ENCODE results near the gene LUC7L3.

LUC7L3 gene

GRCh38 chr17:50763716-50764475 lies 44.5 kb downstream of the LUC7L3 start:
- no peak for DNase-seq

DNA sequence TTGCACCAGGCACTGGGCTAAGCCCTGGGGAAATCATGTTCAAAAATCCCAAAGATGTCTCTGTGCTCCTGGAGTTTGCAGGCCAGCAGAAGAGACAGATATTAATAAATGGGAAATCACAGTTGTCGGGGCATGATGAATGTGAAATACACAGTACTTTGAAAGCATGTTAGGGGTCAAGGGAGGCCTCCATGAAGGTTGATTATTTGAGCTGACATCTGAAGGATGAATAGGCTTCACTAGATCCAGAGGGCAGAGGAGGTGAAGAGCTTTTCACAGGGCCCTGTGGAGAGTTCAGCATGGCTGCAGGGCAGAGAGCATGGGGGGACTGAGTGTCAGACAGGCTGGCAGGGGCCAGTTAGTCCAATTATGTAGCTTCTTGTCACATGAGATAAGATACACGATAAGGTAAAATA lies 45.3 kb downstream of the LUC7L3 start:
- no peak for DNase-seq

- no peak for DNase-seq
Observed at GRCh38 chr17:50765454-50766221, 46.2 kb downstream of the LUC7L3 start.

DNA sequence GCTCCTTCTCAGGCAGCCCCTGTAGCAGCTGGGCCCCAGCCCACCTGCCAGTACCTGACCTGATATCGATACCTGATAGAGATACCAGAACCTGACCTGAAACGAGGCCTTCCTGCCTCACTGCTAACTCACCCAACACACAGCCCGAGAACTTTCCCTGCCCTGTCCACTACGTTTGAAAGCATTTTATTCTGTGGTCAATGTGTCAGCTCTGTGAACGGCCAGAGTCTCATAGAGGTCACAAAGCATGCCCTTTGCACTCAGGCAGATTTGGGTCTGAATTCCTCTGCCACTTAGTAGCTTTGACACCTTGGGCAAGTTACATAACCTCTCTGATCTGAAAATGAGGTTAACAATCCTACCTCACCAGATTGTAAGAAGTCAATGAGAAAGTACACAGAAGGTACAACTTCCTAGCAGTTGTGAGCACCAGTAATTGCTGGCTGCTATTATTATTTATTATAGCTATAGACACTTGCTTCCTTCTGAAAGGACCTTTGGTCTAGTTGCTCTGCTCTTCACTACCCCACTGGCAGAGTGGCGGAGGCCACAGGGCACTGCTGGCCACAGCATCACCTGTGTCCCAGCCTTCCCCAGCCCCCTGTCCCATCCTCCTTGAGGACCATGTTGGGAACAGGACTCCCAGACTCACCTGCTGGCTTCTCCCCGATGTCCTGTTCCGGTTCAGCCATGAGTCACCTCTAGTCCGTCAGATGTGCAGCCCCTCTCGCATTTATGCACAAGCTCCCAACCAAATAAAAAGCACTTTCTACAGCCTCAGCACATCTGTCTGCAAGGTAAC lies 47.0 kb downstream of the LUC7L3 start:
- no peak for DNase-seq

DNA sequence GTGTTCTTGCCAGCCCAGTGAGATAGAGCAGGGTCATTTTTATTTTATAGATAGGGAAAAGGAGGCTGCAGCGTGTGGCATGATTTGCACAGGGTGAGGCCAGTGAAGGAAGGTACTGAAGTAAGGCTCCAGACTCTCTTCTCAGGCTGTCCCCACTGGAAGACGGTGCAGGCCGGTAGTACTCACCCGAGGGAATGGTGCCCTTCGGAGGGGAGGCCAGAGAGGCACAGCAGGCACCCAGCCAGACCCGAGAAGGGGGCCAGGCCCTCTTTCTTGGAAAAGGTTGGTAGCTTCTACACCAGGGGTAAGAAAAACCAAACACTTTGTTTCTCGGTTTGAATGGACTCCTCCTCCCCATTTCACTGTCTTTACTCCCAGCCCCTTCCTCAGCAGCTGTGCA lies 47.6 kb downstream of the LUC7L3 start:
- DNase-seq: no peak

- DNase-seq: no peak
Observed at GRCh38 chr17:50767446-50767845, 48.0 kb downstream of the LUC7L3 start, which contains the start of gene ANKRD40CL. Gene ANKRD40CL, minus strand, starts transcription at chr17:50767518. Its CDS starts 605 bp downstream, at chr17:50766913.

DNA sequence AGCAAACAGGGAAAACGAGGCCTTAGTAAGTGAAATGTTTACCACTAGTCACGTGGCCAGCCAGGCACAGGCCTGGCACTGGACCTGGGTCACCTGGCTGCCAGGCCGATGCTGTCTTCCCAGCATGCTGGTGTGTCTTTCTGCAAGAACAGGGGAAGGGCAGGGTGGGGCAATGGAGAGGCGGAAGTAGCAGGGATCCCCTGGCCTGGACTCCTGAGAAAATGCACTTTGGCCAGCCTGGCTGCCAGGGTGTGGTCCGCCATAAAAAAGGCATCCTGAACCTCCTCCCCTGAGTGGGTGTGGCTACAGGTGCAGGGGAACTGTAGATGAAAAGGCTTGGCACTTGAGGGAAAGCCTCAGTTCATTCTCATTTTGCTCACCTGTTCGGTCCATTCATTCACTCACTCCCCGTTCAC lies 49.0 kb downstream of the LUC7L3 start:
- DNase-seq: no peak

- no peak for DNase-seq
Observed at GRCh38 chr17:50769884-50770283, 50.5 kb downstream of the LUC7L3 start.

DNA sequence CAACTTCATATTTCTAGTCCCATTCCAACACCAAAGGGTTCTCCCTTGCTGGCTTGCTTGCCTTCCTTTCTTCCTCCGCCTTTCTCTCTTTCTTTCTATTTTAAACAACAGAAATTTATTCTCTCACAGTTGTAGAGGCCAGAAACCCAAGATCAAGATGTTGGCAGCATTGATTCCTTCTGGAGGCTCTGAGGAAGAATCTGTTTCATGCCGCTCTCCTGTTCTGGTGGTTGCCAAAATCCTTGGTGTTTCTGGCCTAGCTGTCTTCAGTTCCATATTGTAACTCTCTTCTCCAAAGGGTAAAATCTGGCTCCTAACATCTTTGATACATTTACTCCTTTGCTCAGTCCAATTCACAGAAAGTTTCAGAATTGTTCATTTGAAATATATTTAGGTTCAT lies 50.9 kb downstream of the LUC7L3 start:
- no peak for DNase-seq

DNA sequence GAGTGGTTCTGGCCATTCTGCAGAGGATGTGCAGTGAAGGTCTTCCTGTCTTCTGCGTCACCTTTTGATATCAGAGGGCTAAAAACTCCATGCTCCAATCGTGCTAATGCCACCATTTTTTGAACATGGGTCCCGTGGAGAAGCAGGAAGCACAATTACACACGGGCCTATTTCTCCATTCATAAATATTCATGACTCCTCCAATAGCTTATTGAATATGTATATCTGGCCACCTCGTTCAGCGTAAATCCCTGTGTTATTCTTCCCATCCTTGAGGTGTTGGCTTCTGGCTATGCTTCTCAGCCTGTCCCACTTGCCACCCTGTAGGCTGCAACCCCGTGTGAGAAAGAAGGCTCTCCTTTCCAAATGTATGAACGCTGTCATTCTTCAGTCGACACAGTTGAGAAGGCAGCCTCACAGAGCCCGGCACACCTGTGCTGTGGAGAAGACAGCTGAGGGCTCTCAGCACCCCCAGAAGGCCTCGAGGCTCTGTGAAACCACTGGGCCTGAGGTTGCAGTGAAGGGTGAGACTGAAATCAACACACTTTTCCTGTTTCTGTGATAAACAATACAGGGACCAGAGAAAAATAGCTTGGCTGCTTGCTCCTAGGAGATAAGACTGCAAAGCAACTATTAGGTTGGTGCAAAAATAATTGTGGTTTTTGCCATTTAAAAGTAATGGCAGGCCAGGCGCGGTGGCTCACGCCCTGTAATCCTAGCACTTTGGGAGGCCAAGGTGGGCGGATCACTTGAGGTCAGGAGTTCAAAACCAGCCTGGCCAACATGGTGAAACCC lies 52.8 kb downstream of the LUC7L3 start:
- no peak for DNase-seq

GRCh38 chr17:50774225-50774803 lies 54.9 kb downstream of the LUC7L3 start:
- DNase-seq: no peak

DNA sequence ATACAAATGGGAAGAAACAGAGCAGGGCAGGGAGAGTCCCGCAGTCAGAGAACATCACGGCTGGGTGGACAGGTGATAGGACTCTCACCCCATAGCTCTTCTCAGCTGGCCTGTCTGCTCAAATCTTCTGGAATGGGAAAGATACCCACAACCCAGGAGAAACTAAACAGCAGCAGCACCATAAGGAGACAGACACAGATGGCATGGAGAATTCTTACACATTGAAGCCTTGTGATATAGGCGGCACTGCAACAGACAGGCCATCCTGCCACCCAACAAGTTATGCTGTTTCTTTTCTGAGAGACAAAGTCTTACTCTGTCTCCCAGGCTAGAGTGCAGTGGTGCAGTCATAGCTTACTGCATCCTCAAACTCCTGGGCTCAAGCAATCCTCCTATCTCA lies 56.5 kb downstream of the LUC7L3 start:
- no peak for DNase-seq

- no peak for DNase-seq
Observed at GRCh38 chr17:50778471-50778870, 59.1 kb downstream of the LUC7L3 start.

- no peak for DNase-seq
Observed at GRCh38 chr17:50778988-50779387, 59.6 kb downstream of the LUC7L3 start.

DNA sequence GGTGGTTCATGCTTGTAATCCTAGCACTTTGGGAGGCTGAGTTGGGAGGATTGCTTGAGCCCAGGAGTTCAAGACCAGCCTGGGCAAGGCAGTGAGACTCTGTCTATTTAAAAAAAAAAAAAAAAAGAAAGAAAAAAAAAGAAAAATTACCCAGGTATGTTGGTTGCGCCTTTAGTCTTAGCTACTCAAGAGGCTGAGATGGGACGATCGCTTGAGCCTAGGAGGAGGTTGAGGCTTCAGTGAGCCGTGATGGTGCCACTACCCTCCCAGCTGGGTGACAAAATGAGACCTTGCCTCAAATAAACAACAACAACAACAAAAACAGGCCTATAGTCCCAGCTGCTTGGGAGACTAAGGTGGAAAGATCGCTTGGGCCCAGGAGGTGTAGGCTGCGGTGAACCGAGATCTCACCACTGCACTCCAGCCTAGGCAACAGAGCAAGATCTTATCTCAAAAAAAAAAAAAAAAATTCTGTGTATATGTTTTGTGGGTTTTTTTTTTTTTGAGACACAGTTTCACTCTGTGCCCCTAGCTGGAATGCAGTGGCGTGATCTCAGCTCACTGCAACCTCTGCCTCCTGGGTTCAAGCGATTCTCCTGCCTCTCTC lies 60.4 kb downstream of the LUC7L3 start:
- no peak for DNase-seq

DNA sequence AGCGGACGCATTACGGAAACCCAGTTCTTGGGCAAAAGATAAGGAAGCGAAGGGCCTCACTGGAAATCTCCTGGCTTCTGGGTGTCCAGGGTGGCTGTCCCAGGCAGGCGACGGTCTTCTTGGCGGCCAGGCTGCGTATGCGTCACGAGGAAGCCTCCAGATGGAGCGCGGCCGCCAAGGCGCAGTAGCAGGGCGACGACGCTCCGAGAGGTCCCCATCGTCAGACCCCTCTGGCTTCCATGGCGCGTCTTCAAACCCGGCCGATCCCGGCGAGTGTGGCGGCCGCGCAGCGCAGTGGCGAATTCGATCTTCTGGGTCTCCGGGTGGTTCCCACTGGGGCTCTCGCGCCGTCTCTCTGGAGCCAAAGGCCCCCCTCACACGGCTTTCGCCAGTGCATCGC lies 61.8 kb downstream of the LUC7L3 start:
- no peak for DNase-seq

DNA sequence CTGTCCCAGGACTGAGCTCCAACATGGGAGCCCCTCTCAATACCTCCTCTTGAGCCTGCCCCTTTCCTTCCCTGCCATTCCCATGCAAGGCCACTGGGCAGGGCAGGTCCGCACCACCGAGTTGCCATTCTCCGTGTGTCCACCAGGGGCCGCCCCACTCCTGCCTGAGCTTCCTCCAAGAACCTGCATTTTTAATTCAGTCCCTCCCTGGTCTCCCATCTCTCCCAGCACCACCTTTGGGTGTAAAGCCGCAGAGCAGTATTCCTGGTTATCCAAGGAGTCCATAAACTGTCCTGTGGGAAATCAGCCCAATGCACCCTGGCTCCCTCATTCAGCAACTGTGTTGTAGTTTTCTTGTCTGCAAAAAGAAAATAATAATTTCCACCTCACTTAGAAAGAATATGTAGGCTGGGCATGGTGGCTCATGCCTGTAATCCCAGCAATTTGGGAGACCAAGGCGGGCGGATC lies 63.8 kb downstream of the LUC7L3 start:
- peak; percentile 63 for DNase-seq

DNA sequence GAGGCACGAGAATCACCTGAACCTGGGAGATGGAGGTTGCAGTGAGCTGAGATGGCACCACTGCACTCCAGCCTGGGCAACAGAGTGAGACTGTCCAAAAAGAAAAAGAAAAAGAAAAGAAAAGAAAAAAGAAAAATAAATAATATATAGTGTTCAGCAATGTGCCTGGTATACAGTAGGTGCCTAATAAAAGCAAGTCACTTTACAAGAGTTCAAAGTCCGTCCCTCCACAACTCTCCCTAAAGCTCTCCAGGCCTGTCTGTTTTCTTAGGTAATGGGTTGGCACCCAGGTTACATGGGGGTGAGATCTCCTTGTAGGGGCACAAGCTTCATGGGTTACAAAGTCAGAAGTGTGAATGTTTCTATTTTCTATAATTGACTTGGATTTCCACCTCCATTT lies 64.5 kb downstream of the LUC7L3 start:
- DNase-seq: no peak

DNA sequence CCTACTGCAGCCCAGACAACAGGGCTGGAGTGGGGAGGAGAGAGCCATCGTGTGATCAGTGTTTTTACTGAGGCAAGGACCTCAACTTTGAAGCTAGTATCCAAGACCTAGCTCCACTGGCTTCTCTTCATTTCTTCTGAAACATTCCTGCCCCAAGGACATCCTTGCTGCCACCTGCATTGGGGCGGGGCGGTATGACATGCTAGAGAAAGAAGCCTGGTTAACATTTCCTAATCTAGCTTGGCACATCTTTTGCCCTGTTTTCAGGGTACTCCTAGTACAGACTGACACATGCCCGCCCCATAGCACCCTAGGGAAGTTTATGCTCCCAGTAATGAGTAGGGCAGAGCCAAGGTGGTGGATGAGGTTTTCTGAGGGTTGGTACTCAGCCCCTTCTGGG lies 65.7 kb downstream of the LUC7L3 start:
- DNase-seq: no peak

DNA sequence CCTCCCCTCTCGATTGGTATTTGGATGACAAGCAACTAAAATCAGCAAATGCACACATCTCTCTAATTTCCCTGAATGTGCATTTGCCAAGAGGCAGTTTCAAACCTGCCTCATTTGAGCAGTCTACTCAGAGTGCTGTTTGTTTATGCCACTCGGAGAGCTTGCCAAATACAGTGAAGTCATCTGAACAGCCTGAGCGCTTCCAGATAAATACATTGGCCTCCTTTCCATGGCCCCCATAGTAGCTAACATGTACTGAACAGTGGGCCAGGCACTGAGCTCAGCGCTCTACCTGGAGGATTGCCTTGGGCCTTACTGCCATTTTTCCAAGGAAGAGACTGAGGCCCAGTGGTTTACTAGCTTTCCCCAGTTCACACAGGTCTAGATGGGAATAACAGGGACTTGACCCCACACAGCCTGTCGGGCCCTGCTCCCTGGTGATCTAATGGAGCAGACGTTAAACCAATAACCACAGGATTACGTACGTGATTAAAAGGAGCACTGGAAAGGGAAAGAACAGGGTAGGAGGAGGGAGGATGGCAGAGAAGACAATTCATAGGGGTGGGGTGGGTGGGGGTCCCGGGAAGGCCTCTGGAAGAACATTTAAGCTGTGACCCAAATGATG lies 66.7 kb downstream of the LUC7L3 start:
- DNase-seq: no peak

DNA sequence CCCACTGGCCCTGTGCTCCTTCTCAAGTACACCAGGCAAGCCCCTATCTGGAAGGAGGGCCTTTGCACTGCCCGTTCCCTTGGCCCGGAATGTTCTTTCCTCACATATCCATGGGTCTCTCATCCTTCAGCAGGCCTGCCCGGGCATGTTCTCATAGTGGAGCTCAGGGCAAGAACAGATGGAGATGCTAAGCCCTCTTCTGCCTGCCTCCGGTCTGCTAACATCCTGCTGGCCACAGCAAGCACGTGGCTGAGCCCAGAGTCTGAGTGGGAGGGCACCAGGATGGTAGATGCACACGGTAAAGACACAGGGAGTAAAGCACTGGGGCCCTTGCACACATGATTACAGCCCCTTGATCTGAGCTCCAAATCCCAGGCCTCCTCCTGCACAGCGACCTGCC lies 67.7 kb downstream of the LUC7L3 start:
- DNase-seq: no peak

Measured in activated T-cell treated with anti-CD3 and anti-CD28 coated beads for 4 hours (primary cell).